HG03139 (cell line): Measurements from ENCODE around the gene FGD5.
"Not testable (repeated sequence)": the region's sequence is repeated elsewhere in the genome, so short reads cannot be mapped to it uniquely, and the experiment has no call there.

Experiments
- ATAC-seq: cut with Tn5 transposase; IDR thresholded peaks from one replicate; pipeline ENCODE4 v1.9.1; 2021; ENCODE audit not compliant: unreplicated experiment

The FGD5 gene

GRCh38 chr3:14900881-14901873 is 82.4 kb downstream of the FGD5 start:
- no peak for ATAC-seq

GRCh38 chr3:14902719-14903118 is 84.0 kb downstream of the FGD5 start:
- no peak for ATAC-seq

- ATAC-seq: not testable (repeated sequence)
Measured at GRCh38 chr3:14903501-14903900, 84.7 kb downstream of the FGD5 start.

- ATAC-seq: no peak
Measured at GRCh38 chr3:14905055-14905657, 86.4 kb downstream of the FGD5 start.

- ATAC-seq: no peak
Measured at GRCh38 chr3:14906355-14906971, 87.7 kb downstream of the FGD5 start.

- ATAC-seq: no peak
Measured at GRCh38 chr3:14907043-14907966, 88.5 kb downstream of the FGD5 start.

- no peak for ATAC-seq
Measured at GRCh38 chr3:14909250-14909649, 90.5 kb downstream of the FGD5 start.

GRCh38 chr3:14911651-14912050 is 92.9 kb downstream of the FGD5 start:
- no peak for ATAC-seq

GRCh38 chr3:14913071-14913925 is 94.5 kb downstream of the FGD5 start:
- ATAC-seq: no peak

- ATAC-seq: no peak
Measured at GRCh38 chr3:14913926-14914778, 95.4 kb downstream of the FGD5 start.

GRCh38 chr3:14914779-14915117 is 96.0 kb downstream of the FGD5 start:
- no peak for ATAC-seq

GRCh38 chr3:14915636-14916222 is 97.0 kb downstream of the FGD5 start:
- ATAC-seq: no peak

- ATAC-seq: no peak
Measured at GRCh38 chr3:14918356-14918860, 99.6 kb downstream of the FGD5 start.

GRCh38 chr3:14920536-14920935 is 101.8 kb downstream of the FGD5 start:
- no peak for ATAC-seq

- ATAC-seq: no peak
Measured at GRCh38 chr3:14921034-14921616, 102.4 kb downstream of the FGD5 start.

- ATAC-seq: no peak
Measured at GRCh38 chr3:14921811-14922705, 103.3 kb downstream of the FGD5 start.

GRCh38 chr3:14922863-14923262 is 104.1 kb downstream of the FGD5 start:
- no peak for ATAC-seq
